ENCODE results near the gene RASGRP1. TPM values are rescaled to one million over a fixed set of nuclear protein-coding genes. Genes with fewer than 3 reads are reported as not detected.

RASGRP1 gene
- total RNA-seq, 2 experiments from 2014 or later: 105 to 106 TPM

DNA sequence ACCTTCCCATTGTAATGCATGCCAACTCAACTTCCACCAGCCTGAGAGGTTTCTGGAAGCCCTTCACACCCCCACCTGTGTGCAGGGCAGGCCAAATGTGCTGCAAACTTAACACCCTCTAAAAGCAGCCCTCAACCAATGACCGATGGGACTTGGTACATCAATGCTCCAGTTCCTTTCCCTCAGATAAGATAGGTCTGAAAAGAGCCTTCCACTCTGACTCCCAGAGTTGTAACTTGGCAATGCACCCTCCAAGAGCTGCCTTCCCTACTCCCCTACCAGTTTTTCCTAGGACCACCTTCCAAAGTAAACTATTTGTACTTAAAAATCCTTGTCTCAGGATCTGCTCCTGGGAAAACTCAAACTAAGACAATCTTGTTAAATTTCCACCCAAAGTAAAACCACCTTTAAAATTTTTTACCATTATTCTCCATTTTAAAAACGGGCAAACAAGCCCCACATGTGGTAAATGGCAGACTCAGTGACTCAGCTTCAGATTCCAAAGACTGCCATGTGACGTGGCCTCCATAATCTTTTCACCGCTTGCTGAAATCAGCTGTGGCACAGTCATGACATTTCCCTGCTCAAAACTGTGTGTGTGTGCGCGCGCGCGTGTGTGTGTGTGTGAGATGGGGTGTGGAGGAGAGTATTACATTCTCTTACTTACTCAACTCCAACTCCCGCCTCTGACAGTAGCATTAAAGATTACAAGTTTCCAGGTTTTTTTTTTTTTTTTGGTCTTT, 17.2 kb downstream of the RASGRP1 start:
- intact Hi-C loops (cut with micrococcal nuclease): no loop called here
- H3K4me3 Mint-ChIP-seq: no peak overlapping the region

DNA sequence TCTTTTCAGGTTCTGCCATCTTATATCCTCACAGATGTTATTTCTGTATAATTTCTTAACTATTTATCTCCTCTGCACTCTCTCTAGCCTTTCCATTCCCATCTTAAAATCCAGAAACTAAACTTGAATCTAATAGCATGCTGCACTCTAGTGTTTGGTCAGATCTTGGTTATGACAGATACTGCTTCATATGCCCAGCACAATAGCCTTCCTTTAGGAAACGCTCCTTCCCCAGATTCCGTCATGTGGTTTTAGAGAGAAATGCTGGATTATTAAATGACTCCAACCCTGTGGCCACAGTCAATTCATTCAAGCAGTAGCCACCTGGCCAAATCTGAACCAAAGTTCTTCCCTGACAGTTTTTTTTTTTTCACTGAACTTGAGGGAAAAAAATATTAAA, 19.4 kb downstream of the RASGRP1 start:
- POLR2A ChIA-PET: interaction anchor here (1.0 to 1.8 kb wide), 2 partner anchors 9 to 11 kb away, joined by 3 to 6 read pairs; no protein-coding TSS in a partner anchor
- TF ChIP-seq, protein P1, sequence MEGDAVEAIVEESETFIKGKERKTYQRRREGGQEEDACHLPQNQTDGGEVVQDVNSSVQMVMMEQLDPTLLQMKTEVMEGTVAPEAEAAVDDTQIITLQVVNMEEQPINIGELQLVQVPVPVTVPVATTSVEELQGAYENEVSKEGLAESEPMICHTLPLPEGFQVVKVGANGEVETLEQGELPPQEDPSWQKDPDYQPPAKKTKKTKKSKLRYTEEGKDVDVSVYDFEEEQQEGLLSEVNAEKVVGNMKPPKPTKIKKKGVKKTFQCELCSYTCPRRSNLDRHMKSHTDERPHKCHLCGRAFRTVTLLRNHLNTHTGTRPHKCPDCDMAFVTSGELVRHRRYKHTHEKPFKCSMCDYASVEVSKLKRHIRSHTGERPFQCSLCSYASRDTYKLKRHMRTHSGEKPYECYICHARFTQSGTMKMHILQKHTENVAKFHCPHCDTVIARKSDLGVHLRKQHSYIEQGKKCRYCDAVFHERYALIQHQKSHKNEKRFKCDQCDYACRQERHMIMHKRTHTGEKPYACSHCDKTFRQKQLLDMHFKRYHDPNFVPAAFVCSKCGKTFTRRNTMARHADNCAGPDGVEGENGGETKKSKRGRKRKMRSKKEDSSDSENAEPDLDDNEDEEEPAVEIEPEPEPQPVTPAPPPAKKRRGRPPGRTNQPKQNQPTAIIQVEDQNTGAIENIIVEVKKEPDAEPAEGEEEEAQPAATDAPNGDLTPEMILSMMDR (IDR thresholded peaks at IDR 0.05): no peak
- DNase-seq: no peak
- peak overlapping the region; percentile 60 for H3K27ac Mint-ChIP-seq
- H3K27me3 Mint-ChIP-seq: no peaks in the 10 kb centered on the region
- no peak overlapping the region for H3K4me3 Mint-ChIP-seq
- H3K36me3 Mint-ChIP-seq (ENCODE audit: low read depth): peaks cover 83% of the 10 kb centered on the region
- CTCF ChIA-PET: interaction anchor here (1.0 to 2.2 kb wide), 5 partner anchors 9 to 146 kb away, joined by 3 to 9 read pairs (median 5); no protein-coding TSS in a partner anchor
- intact Hi-C loops (cut with micrococcal nuclease): no loop called here
- peaks cover 2% of the 10 kb centered on the region for H3K9me3 Mint-ChIP-seq
- peaks cover 89% of the 10 kb centered on the region for H3K4me1 Mint-ChIP-seq (ENCODE audit: low read depth)
- no peak for ATAC-seq

More for the DNA sequence above, 17.2 kb downstream of the RASGRP1 start:
- DNase-seq (peak; percentile 65), ATAC-seq (no peak)
- POLR2A ChIA-PET: interaction anchor here (0.6 to 1.6 kb wide), 3 partner anchors 10 to 137 kb away, joined by 3 to 7 read pairs (median 4); no protein-coding TSS in a partner anchor
- peak overlapping the region; percentile 69 for H3K27ac Mint-ChIP-seq
- H3K27me3 Mint-ChIP-seq: no peaks in the 10 kb centered on the region
- TF ChIP-seq, protein P1 (IDR thresholded peaks at IDR 0.05): no peak
- CTCF ChIA-PET: interaction anchor here (1.2 to 2.5 kb wide), 3 partner anchors 16 to 143 kb away, joined by 3 to 10 read pairs (median 6); no protein-coding TSS in a partner anchor
- peaks cover 83% of the 10 kb centered on the region for H3K4me1 Mint-ChIP-seq (ENCODE audit: low read depth)
- peaks cover 72% of the 10 kb centered on the region for H3K36me3 Mint-ChIP-seq (ENCODE audit: low read depth)
- peaks cover 2% of the 10 kb centered on the region for H3K9me3 Mint-ChIP-seq

DNA sequence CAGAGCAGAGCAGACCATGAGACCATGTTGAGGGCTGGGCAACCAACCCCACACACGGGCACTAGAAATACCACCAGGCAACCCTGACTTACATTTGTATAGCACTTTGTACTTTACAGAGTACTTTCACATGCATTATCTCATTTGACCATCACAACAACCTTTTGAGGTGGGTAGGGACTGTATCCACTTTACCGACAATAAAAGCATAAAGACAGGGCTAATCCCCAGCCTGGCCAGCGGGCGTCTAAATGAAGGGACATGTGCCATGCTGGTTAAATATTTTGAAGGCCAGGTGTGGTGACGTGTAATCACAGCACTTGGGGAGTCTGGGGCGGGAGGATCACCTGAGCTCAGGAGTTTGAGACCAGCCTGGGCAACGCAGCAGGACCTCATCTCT, 23.6 kb downstream of the RASGRP1 start:
- POLR2A ChIA-PET: interaction anchor here (0.9 to 2.2 kb wide), 6 partner anchors 8 to 23 kb away, joined by 3 to 17 read pairs (median 6); partner anchors contain the start of gene RASGRP1
- TF ChIP-seq, protein P1 (IDR thresholded peaks at IDR 0.05): no peak
- CTCF ChIA-PET: interaction anchor here (0.6 to 3.9 kb wide), 4 partner anchors 22 to 1856 kb away, joined by 3 to 19 read pairs (median 10); partner anchors contain the start of gene RASGRP1
- H3K9me3 Mint-ChIP-seq: peaks cover 4% of the 10 kb centered on the region
- no peak for DNase-seq
- intact Hi-C loops (cut with micrococcal nuclease): no loop called here
- peaks cover 74% of the 10 kb centered on the region for H3K36me3 Mint-ChIP-seq (ENCODE audit: low read depth)
- H3K4me1 Mint-ChIP-seq (ENCODE audit: low read depth): peaks cover 93% of the 10 kb centered on the region
- H3K4me3 Mint-ChIP-seq: no peak overlapping the region
- no peaks in the 10 kb centered on the region for H3K27me3 Mint-ChIP-seq
- no peak for ATAC-seq
- H3K27ac Mint-ChIP-seq: peak overlapping the region; percentile 97

DNA sequence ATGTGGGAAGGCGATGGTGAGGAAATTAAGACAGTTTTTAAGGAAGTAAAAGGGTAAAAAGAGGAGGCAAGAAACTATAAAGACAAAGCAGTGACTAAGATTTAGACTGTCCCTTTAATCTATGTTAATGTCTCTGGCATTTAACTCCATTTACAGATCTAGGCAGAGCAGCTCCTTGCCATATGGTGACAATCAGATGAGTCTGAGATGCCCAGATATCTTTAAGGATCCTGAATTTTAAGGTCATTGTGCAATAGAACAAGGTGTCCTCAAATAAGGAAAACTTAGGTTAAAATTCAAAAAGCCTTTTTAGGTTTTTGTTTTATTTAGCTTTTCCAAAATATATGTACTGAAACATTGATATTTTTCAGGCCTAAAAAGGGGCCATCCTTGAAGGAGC, 24.1 kb downstream of the RASGRP1 start:
- Mint-ChIP-seq H3K4me3 (no peak overlapping the region), H3K27ac (peak overlapping the region; percentile 97), H3K4me1 (ENCODE audit: low read depth) (peaks cover 94% of the 10 kb centered on the region), H3K27me3 (no peaks in the 10 kb centered on the region), H3K9me3 (peaks cover 4% of the 10 kb centered on the region), H3K36me3 (ENCODE audit: low read depth) (peaks cover 76% of the 10 kb centered on the region)
- TF ChIP-seq, protein P1 (IDR thresholded peaks at IDR 0.05): no peak
- ATAC-seq (no peak), DNase-seq (no peak)
- intact Hi-C loops (cut with micrococcal nuclease): no loop called here
- ChIA-PET CTCF (interaction anchor here (0.6 to 3.9 kb wide), 4 partner anchors 23 to 1857 kb away, joined by 3 to 19 read pairs (median 10); partner anchors contain the start of gene RASGRP1), POLR2A (interaction anchor here (0.9 to 2.2 kb wide), 4 partner anchors 12 to 23 kb away, joined by 3 to 17 read pairs (median 5); partner anchors contain the start of gene RASGRP1)
